HEK293 (cell line): Measurements from ENCODE around the gene HEPH.

Experiments used
- FEZF1 ChIP-seq: fragments of 450-650 bp; formaldehyde crosslinking; IDR thresholded peaks from 2 replicates; pipeline ENCODE4 v1.5.1; 2016; ENCODE audit warnings: missing biosample characterization, missing genetic modification characterization
- GLI4 ChIP-seq: fragments of 450-650 bp; formaldehyde crosslinking; IDR thresholded peaks from 2 replicates; pipeline ENCODE4 v1.5.1; 2016; ENCODE audit warnings: missing biosample characterization, missing genetic modification characterization
- ZNF121 ChIP-seq: fragments of 450-650 bp; formaldehyde crosslinking; IDR thresholded peaks from 2 replicates; pipeline ENCODE4 v1.5.1; 2016; ENCODE audit warnings: missing biosample characterization, missing genetic modification characterization
- ZNF274 ChIP-seq, 2 experiments: fragments of 200-500 bp in 1 of 2; fragments of 450-650 bp in 1 of 2; sonication (Bioruptor generic) in 1 of 2; formaldehyde crosslinking in 1 of 2; IDR thresholded peaks; 2 replicates each; pipeline versions ENCODE4 v1.5.1 to v1.6.1; 2014 to 2016; ENCODE audit warnings: borderline replicate concordance in 1 of 2, inconsistent platforms in 1 of 2, low read length in 1 of 2, missing biosample characterization in 1 of 2, missing genetic modification characterization in 1 of 2
- ZNF350 ChIP-seq: fragments of 450-650 bp; formaldehyde crosslinking; IDR thresholded peaks from 2 replicates; pipeline ENCODE4 v1.5.0; 2017; ENCODE audit warnings: missing biosample characterization, mild to moderate bottlenecking, missing genetic modification characterization
- ZNF473 ChIP-seq: fragments of 450-650 bp; formaldehyde crosslinking; IDR thresholded peaks from 2 replicates; pipeline ENCODE4 v1.5.1; 2017; ENCODE audit warnings: missing biosample characterization, missing genetic modification characterization
- ZNF626 ChIP-seq: fragments of 450-650 bp; sonication (Bioruptor Pico); formaldehyde crosslinking; IDR thresholded peaks from 2 replicates; pipeline ENCODE4 v1.5.1; 2018; ENCODE audit warnings: missing biosample characterization, missing genetic modification characterization, inconsistent platforms
- ZNF776 ChIP-seq: fragments of 450-650 bp; formaldehyde crosslinking; IDR thresholded peaks from 2 replicates; pipeline ENCODE4 v1.5.0; 2017; ENCODE audit warnings: missing biosample characterization, missing genetic modification characterization, borderline replicate concordance
- TF ChIP-seq, protein P1 (sequence below): fragments of 450-650 bp; formaldehyde crosslinking; IDR thresholded peaks from 2 replicates; pipeline ENCODE4 v1.5.1; 2016; ENCODE audit warnings: missing biosample characterization, missing genetic modification characterization
- TF ChIP-seq, protein P2 (sequence below): sonication (generic); formaldehyde crosslinking; IDR thresholded peaks from 2 replicates; pipeline ENCODE4 v1.8.1; 2022; ENCODE audit warnings: mild to moderate bottlenecking, moderate library complexity, missing genetic modification reagents

DNA sequence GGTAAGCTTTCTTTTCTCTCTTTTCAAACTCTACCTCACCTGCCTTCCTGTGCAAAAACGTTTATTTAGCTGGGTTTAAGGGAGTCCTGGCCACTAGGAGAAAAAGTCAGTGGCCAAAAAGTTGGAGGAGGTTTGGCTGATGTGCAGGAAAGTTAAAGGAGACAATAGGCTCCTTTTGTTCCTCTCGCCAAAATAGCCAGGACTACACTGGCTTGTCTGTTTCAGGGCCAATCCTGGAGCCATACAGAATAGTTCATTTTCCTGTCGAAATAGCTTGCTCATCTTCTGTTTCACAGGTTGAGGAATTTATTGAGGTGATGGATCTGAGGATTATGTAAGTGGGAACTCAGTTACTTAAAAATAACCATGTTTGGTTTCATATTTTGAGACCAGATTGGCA, 423 bp downstream of the HEPH start:
- TF ChIP-seq ZNF776, result no peak
- TF ChIP-seq ZNF121 (tag by site-specific recombination), result no peak
- TF ChIP-seq ZNF626 (tag by site-specific recombination), result no peak
- no peak for TF ChIP-seq ZNF350
- TF ChIP-seq, protein P1, sequence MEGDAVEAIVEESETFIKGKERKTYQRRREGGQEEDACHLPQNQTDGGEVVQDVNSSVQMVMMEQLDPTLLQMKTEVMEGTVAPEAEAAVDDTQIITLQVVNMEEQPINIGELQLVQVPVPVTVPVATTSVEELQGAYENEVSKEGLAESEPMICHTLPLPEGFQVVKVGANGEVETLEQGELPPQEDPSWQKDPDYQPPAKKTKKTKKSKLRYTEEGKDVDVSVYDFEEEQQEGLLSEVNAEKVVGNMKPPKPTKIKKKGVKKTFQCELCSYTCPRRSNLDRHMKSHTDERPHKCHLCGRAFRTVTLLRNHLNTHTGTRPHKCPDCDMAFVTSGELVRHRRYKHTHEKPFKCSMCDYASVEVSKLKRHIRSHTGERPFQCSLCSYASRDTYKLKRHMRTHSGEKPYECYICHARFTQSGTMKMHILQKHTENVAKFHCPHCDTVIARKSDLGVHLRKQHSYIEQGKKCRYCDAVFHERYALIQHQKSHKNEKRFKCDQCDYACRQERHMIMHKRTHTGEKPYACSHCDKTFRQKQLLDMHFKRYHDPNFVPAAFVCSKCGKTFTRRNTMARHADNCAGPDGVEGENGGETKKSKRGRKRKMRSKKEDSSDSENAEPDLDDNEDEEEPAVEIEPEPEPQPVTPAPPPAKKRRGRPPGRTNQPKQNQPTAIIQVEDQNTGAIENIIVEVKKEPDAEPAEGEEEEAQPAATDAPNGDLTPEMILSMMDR (tag by site-specific recombination), result no peak
- no peak for TF ChIP-seq ZNF274 (IDR thresholded peaks at IDR 0.05; ENCODE audit: low read length)
- no peak for TF ChIP-seq ZNF274 (tag by site-specific recombination; IDR thresholded peaks at IDR 0.05; ENCODE audit: borderline replicate concordance)
- TF ChIP-seq, protein P2, sequence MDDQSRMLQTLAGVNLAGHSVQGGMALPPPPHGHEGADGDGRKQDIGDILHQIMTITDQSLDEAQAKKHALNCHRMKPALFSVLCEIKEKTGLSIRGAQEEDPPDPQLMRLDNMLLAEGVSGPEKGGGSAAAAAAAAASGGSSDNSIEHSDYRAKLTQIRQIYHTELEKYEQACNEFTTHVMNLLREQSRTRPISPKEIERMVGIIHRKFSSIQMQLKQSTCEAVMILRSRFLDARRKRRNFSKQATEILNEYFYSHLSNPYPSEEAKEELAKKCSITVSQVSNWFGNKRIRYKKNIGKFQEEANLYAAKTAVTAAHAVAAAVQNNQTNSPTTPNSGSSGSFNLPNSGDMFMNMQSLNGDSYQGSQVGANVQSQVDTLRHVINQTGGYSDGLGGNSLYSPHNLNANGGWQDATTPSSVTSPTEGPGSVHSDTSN (CRISPR knock-in tag), result no peak
- no peak for TF ChIP-seq FEZF1
- TF ChIP-seq GLI4 (tag by site-specific recombination), result no peak
- no peak for TF ChIP-seq ZNF473 (tag by site-specific recombination)
